HPDE6-E6E7 (cell line): Measurements from ENCODE around the gene GOLT1B.

ENCODE experiments used
- DNase-seq: peaks from one replicate; pipeline ENCODE4 v3.0.0; 2011; ENCODE audit warnings: missing footprints; ENCODE audit errors: extremely low spot score

The GOLT1B gene

GRCh38 chr12:21566223-21566906 is 64.8 kb downstream of the GOLT1B start:
- no peak for DNase-seq

GRCh38 chr12:21566907-21567394 is 65.4 kb downstream of the GOLT1B start:
- DNase-seq = no peak
